HEK293 (cell line): ENCODE results near the gene DRICH1.

Source experiments
- CTCF ChIA-PET: fragments of 350-600 bp; formaldehyde crosslinking; extraction: SDS; loops from one replicate; lab custom pipeline; 2021; ENCODE audit warnings: antibody characterized with exemption; lab: Yijun Ruan, JAX
- POLR2A ChIA-PET: fragments of 300-600 bp; formaldehyde crosslinking; extraction: SDS; loops from one replicate; lab custom pipeline; 2020; ENCODE audit warnings: antibody characterized with exemption, inconsistent platforms; lab: Yijun Ruan, JAX
- H3K27ac ChIP-seq: fragments of 200-500 bp; sonication (Bioruptor generic); 2 replicates; pipeline ENCODE4 v1.5.1; 2014; ENCODE audit warnings: low read depth, low read length, control low read depth, inconsistent platforms; ENCODE audit errors: extremely low read depth
- H3K36me3 ChIP-seq, 2 experiments: fragments of 200-500 bp in 1 of 2; sonication (Bioruptor generic) in 1 of 2; 1 replicate in 1 of 2; 2 replicates in 1 of 2; pipeline ENCODE4 v1.5.1; 2014 to 2017; ENCODE audit warnings: inconsistent platforms in 2 of 2, low read length in 2 of 2; ENCODE audit not compliant: control insufficient read depth in 2 of 2, insufficient read depth in 1 of 2
- H3K4me1 ChIP-seq: fragments of 200-500 bp; sonication (Bioruptor generic); 2 replicates; pipeline ENCODE4 v1.5.1; 2014; ENCODE audit warnings: mild to moderate bottlenecking, low read length, inconsistent platforms; ENCODE audit not compliant: control insufficient read depth, insufficient read depth
- H3K4me3 ChIP-seq: 2 replicates; pipeline ENCODE4 v1.5.1; 2011; ENCODE audit warnings: low read depth, mild to moderate bottlenecking, control low read depth, low read length, moderate library complexity
- H3K9me3 ChIP-seq: fragments of 200-500 bp; sonication (Bioruptor generic); 2 replicates; pipeline ENCODE4 v1.5.1; 2014; ENCODE audit warnings: low read depth, low read length, inconsistent platforms; ENCODE audit not compliant: control insufficient read depth, insufficient read depth
- KLF8 ChIP-seq: fragments of 450-650 bp; formaldehyde crosslinking; IDR thresholded peaks from 2 replicates; pipeline ENCODE4 v1.5.1; 2016; ENCODE audit warnings: missing biosample characterization, missing genetic modification characterization
- REPIN1 ChIP-seq: fragments of 450-650 bp; formaldehyde crosslinking; IDR thresholded peaks from 2 replicates; pipeline ENCODE4 v1.5.1; 2017; ENCODE audit warnings: missing biosample characterization, missing genetic modification characterization, low read depth
- SCRT1 ChIP-seq: fragments of 450-650 bp; formaldehyde crosslinking; IDR thresholded peaks from 2 replicates; pipeline ENCODE4 v1.5.1; 2016; ENCODE audit warnings: missing biosample characterization, missing genetic modification characterization, borderline replicate concordance
- SETDB1 ChIP-seq: IDR thresholded peaks from one replicate; pipeline ENCODE4 v1.6.1; 2017; ENCODE audit warnings: mild to moderate bottlenecking, low read length, moderate library complexity, mixed read lengths; ENCODE audit not compliant: insufficient read length
- ZBTB17 ChIP-seq: fragments of 450-650 bp; formaldehyde crosslinking; IDR thresholded peaks from 2 replicates; pipeline ENCODE4 v1.5.1; 2016; ENCODE audit warnings: missing biosample characterization, missing genetic modification characterization
- ZNF202 ChIP-seq: fragments of 450-650 bp; formaldehyde crosslinking; IDR thresholded peaks from 2 replicates; pipeline ENCODE4 v1.5.1; 2016; ENCODE audit warnings: missing biosample characterization, missing genetic modification characterization, borderline replicate concordance
- ZNF266 ChIP-seq: fragments of 450-650 bp; formaldehyde crosslinking; IDR thresholded peaks from 2 replicates; pipeline ENCODE4 v1.5.1; 2016; ENCODE audit warnings: missing biosample characterization, missing genetic modification characterization, low read depth
- ZNF274 ChIP-seq, 2 experiments: fragments of 200-500 bp in 1 of 2; fragments of 450-650 bp in 1 of 2; sonication (Bioruptor generic) in 1 of 2; formaldehyde crosslinking in 1 of 2; IDR thresholded peaks; 2 replicates each; pipeline versions ENCODE4 v1.5.1 to v1.6.1; 2014 to 2016; ENCODE audit warnings: borderline replicate concordance in 1 of 2, inconsistent platforms in 1 of 2, low read length in 1 of 2, missing biosample characterization in 1 of 2, missing genetic modification characterization in 1 of 2
- ZNF341 ChIP-seq: fragments of 450-650 bp; formaldehyde crosslinking; IDR thresholded peaks from 2 replicates; pipeline ENCODE4; 2016; ENCODE audit warnings: low read depth, missing biosample characterization, missing genetic modification characterization
- ZNF366 ChIP-seq: fragments of 450-650 bp; formaldehyde crosslinking; conservative IDR thresholded peaks from 2 replicates; pipeline ENCODE4 v1.5.1; 2016; ENCODE audit warnings: missing biosample characterization, missing genetic modification characterization
- ZNF404 ChIP-seq: fragments of 450-650 bp; formaldehyde crosslinking; IDR thresholded peaks from 2 replicates; pipeline ENCODE4 v1.5.1; 2017; ENCODE audit warnings: missing biosample characterization, missing genetic modification characterization
- ZNF514 ChIP-seq: fragments of 450-650 bp; formaldehyde crosslinking; IDR thresholded peaks from 2 replicates; pipeline ENCODE4 v1.5.1; 2016; ENCODE audit warnings: missing biosample characterization, missing genetic modification characterization
- ZNF530 ChIP-seq: fragments of 450-650 bp; formaldehyde crosslinking; IDR thresholded peaks from 2 replicates; pipeline ENCODE4 v1.5.1; 2016; ENCODE audit warnings: low read depth, missing biosample characterization, missing genetic modification characterization
- ZNF555 ChIP-seq: fragments of 450-650 bp; formaldehyde crosslinking; conservative IDR thresholded peaks from 2 replicates; pipeline ENCODE4 v1.5.1; 2017; ENCODE audit warnings: missing biosample characterization, mild to moderate bottlenecking, missing genetic modification characterization, inconsistent platforms
- ZNF600 ChIP-seq: fragments of 450-650 bp; formaldehyde crosslinking; IDR thresholded peaks from 2 replicates; pipeline ENCODE4 v1.5.1; 2016; ENCODE audit warnings: missing biosample characterization, missing genetic modification characterization
- ZNF660 ChIP-seq: fragments of 450-650 bp; IDR thresholded peaks from 2 replicates; pipeline ENCODE4 v1.5.1; 2018; ENCODE audit warnings: missing biosample characterization, mild to moderate bottlenecking, missing genetic modification characterization
- ZNF707 ChIP-seq: fragments of 450-650 bp; formaldehyde crosslinking; IDR thresholded peaks from 2 replicates; pipeline ENCODE4 v1.5.1; 2016; ENCODE audit warnings: missing biosample characterization, missing genetic modification characterization
- ZNF776 ChIP-seq: fragments of 450-650 bp; formaldehyde crosslinking; IDR thresholded peaks from 2 replicates; pipeline ENCODE4 v1.5.0; 2017; ENCODE audit warnings: missing biosample characterization, missing genetic modification characterization, borderline replicate concordance
- TF ChIP-seq, protein P1 (sequence below): fragments of 450-650 bp; formaldehyde crosslinking; IDR thresholded peaks from 2 replicates; pipeline ENCODE4 v1.5.1; 2017; ENCODE audit warnings: missing biosample characterization, missing genetic modification characterization
- TF ChIP-seq, protein P2 (sequence below): fragments of 450-650 bp; formaldehyde crosslinking; IDR thresholded peaks from 2 replicates; pipeline ENCODE4 v1.5.1; 2016; ENCODE audit warnings: missing biosample characterization, missing genetic modification characterization
- TF ChIP-seq, protein P3 (sequence below): fragments of 450-650 bp; formaldehyde crosslinking; IDR thresholded peaks from 2 replicates; pipeline ENCODE4 v1.5.1; 2016; ENCODE audit warnings: missing biosample characterization, missing genetic modification characterization
- TF ChIP-seq, protein P4 (sequence below): fragments of 450-650 bp; formaldehyde crosslinking; IDR thresholded peaks from 2 replicates; pipeline ENCODE4; 2016; ENCODE audit warnings: missing biosample characterization, missing genetic modification characterization
- TF ChIP-seq, protein P5 (sequence below): fragments of 450-650 bp; formaldehyde crosslinking; IDR thresholded peaks from 2 replicates; pipeline ENCODE4 v1.5.1; 2016; ENCODE audit warnings: missing biosample characterization, missing genetic modification characterization

Gene DRICH1

DNA sequence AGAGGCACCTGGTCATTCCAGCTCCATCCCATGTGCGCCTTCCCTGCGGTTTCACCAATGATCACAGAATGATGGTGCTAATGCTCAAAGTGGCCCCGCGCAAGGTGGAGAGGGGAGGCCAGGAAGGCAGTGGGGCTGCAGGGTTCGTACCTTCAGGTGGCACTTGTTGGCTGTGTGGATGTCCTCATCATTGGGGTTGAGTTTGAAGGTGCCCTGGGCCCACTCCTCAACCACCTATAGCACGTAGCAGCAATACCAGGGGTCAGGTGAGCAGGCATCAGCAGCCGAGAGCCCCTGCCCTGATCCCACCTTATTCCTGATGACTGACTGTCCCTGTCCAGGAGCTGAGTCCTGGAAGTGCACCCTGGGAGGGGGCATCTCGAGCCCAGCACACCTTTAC is 20.6 kb upstream of the DRICH1 start (continued):
- no peak for TF ChIP-seq ZNF530 (tag by site-specific recombination)
- TF ChIP-seq SCRT1 (tag by site-specific recombination), result no peak
- no peak for TF ChIP-seq ZNF600 (tag by site-specific recombination)
- TF ChIP-seq SETDB1, result no peak

DNA sequence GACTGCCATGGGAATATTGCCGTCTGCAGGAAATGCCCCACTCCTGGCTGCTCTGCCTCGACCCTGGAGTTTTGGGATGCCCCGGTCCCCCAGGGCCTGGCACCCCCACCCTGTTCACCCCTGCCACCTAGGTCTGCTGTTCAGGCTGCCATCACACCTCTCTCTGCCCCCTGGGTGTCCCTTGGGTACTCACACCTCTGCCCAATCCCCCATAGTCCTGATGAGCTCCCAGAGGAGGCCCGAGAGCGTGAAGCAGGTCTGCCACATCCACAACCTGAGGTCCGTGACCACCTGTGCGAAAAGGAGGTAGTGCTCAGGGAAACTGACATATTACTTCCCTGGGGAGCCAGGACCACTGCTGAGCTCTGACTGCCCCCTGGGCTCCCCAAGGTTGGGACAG is 20.2 kb upstream of the DRICH1 start:
- ChIA-PET POLR2A (no interaction called here), CTCF (interaction anchor here (0.5 kb wide), 1 partner anchor 8 kb away, joined by 5 read pairs; no protein-coding TSS in a partner anchor)
- Histone ChIP-seq H3K27ac (no peak overlapping the region), H3K9me3 (no peaks in the 10 kb centered on the region), H3K4me3 (no peak overlapping the region), H3K4me1 (no peaks in the 10 kb centered on the region), H3K36me3 (peaks cover 4 to 29% of the 10 kb centered on the region in 2 experiments; a peak in 2 of 3 replicates)
- no peak for TF ChIP-seq ZNF266 (tag by site-specific recombination)
- no peak for TF ChIP-seq ZNF404 (tag by site-specific recombination)
- no peak for TF ChIP-seq KLF8 (tag by site-specific recombination)
- no peak for TF ChIP-seq ZNF341 (tag by site-specific recombination)
- TF ChIP-seq, protein P1, sequence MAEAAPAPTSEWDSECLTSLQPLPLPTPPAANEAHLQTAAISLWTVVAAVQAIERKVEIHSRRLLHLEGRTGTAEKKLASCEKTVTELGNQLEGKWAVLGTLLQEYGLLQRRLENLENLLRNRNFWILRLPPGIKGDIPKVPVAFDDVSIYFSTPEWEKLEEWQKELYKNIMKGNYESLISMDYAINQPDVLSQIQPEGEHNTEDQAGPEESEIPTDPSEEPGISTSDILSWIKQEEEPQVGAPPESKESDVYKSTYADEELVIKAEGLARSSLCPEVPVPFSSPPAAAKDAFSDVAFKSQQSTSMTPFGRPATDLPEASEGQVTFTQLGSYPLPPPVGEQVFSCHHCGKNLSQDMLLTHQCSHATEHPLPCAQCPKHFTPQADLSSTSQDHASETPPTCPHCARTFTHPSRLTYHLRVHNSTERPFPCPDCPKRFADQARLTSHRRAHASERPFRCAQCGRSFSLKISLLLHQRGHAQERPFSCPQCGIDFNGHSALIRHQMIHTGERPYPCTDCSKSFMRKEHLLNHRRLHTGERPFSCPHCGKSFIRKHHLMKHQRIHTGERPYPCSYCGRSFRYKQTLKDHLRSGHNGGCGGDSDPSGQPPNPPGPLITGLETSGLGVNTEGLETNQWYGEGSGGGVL (tag by site-specific recombination), result no peak
- TF ChIP-seq, protein P2, sequence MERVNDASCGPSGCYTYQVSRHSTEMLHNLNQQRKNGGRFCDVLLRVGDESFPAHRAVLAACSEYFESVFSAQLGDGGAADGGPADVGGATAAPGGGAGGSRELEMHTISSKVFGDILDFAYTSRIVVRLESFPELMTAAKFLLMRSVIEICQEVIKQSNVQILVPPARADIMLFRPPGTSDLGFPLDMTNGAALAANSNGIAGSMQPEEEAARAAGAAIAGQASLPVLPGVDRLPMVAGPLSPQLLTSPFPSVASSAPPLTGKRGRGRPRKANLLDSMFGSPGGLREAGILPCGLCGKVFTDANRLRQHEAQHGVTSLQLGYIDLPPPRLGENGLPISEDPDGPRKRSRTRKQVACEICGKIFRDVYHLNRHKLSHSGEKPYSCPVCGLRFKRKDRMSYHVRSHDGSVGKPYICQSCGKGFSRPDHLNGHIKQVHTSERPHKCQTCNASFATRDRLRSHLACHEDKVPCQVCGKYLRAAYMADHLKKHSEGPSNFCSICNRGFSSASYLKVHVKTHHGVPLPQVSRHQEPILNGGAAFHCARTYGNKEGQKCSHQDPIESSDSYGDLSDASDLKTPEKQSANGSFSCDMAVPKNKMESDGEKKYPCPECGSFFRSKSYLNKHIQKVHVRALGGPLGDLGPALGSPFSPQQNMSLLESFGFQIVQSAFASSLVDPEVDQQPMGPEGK (tag by site-specific recombination), result no peak
- TF ChIP-seq ZNF776 (tag by site-specific recombination), result no peak
- no peak for TF ChIP-seq ZNF202 (tag by site-specific recombination)
- TF ChIP-seq, protein P3, sequence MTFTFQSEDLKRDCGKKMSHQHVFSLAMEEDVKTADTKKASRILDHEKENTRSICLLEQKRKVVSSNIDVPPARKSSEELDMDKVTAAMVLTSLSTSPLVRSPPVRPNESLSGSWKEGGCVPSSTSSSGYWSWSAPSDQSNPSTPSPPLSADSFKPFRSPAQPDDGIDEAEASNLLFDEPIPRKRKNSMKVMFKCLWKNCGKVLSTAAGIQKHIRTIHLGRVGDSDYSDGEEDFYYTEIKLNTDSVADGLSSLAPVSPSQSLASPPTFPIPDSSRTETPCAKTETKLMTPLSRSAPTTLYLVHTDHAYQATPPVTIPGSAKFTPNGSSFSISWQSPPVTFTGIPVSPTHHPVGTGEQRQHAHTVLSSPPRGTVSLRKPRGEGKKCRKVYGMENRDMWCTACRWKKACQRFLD (tag by site-specific recombination), result no peak
- TF ChIP-seq, protein P4, sequence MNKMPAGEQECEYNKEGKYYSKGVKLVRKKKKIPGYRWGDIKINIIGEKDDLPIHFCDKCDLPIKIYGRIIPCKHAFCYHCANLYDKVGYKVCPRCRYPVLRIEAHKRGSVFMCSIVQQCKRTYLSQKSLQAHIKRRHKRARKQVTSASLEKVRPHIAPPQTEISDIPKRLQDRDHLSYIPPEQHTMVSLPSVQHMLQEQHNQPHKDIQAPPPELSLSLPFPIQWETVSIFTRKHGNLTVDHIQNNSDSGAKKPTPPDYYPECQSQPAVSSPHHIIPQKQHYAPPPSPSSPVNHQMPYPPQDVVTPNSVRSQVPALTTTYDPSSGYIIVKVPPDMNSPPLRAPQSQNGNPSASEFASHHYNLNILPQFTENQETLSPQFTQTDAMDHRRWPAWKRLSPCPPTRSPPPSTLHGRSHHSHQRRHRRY (tag by site-specific recombination), result no peak
- no peak for TF ChIP-seq ZNF366 (tag by site-specific recombination)
- TF ChIP-seq ZNF555, result no peak
- TF ChIP-seq ZNF660, result no peak
- TF ChIP-seq ZNF514, result no peak
- no peak for TF ChIP-seq ZBTB17 (tag by site-specific recombination)
- TF ChIP-seq REPIN1 (tag by site-specific recombination), result no peak
- TF ChIP-seq, protein P5, sequence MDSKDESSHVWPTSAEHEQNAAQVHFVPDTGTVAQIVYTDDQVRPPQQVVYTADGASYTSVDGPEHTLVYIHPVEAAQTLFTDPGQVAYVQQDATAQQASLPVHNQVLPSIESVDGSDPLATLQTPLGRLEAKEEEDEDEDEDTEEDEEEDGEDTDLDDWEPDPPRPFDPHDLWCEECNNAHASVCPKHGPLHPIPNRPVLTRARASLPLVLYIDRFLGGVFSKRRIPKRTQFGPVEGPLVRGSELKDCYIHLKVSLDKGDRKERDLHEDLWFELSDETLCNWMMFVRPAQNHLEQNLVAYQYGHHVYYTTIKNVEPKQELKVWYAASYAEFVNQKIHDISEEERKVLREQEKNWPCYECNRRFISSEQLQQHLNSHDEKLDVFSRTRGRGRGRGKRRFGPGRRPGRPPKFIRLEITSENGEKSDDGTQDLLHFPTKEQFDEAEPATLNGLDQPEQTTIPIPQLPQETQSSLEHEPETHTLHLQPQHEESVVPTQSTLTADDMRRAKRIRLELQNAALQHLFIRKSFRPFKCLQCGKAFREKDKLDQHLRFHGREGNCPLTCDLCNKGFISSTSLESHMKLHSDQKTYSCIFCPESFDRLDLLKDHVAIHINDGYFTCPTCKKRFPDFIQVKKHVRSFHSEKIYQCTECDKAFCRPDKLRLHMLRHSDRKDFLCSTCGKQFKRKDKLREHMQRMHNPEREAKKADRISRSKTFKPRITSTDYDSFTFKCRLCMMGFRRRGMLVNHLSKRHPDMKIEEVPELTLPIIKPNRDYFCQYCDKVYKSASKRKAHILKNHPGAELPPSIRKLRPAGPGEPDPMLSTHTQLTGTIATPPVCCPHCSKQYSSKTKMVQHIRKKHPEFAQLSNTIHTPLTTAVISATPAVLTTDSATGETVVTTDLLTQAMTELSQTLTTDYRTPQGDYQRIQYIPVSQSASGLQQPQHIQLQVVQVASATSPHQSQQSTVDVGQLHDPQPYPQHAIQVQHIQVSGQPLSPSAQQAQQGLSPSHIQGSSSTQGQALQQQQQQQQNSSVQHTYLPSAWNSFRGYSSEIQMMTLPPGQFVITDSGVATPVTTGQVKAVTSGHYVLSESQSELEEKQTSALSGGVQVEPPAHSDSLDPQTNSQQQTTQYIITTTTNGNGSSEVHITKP, result no peak
- no peak for TF ChIP-seq ZNF274 (IDR thresholded peaks at IDR 0.05; ENCODE audit: low read length)
- TF ChIP-seq ZNF274 (tag by site-specific recombination; IDR thresholded peaks at IDR 0.05; ENCODE audit: borderline replicate concordance), result no peak
- TF ChIP-seq ZNF707, result no peak
- TF ChIP-seq, all 188 proteins: peak for 0
